ENCODE data around the gene ATP5PD.

ATP5PD gene

DNA sequence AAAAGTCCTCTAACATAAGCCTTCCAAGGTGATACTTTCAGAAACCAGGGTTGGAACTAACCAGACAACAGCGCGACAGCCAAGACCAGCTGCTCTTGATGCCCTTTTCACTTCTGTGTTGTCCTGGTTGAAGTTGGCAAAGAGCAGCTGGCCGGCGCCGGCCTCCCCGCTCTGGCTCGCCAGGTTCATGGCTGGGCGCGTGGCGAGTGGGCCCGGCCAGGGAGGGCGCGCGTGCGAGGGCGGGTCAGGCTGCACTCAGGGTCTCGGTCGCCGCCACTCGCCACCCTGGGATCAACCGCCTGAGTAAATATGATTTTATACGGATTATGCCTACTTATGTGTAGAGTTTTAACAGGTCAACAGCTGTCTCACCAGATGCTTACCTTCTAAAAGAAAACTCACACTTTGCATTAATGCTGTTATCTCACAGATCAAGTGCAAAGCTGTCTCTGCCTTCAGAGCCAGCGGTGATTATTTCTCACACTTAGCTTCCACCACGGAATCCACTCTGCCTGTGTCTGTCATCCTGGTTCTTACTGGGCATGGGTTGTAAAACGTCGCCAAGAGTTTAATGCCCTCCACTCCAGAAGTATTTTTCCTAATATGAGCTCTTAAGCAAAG is 13.8 kb upstream of the ATP5PD start:
- TF ChIP-seq ZFX (IDR thresholded peaks at IDR 0.05) = no peak
- TF ChIP-seq, protein P1, sequence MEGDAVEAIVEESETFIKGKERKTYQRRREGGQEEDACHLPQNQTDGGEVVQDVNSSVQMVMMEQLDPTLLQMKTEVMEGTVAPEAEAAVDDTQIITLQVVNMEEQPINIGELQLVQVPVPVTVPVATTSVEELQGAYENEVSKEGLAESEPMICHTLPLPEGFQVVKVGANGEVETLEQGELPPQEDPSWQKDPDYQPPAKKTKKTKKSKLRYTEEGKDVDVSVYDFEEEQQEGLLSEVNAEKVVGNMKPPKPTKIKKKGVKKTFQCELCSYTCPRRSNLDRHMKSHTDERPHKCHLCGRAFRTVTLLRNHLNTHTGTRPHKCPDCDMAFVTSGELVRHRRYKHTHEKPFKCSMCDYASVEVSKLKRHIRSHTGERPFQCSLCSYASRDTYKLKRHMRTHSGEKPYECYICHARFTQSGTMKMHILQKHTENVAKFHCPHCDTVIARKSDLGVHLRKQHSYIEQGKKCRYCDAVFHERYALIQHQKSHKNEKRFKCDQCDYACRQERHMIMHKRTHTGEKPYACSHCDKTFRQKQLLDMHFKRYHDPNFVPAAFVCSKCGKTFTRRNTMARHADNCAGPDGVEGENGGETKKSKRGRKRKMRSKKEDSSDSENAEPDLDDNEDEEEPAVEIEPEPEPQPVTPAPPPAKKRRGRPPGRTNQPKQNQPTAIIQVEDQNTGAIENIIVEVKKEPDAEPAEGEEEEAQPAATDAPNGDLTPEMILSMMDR (conservative IDR thresholded peaks at IDR 0.05) = no peak
- no peak overlapping the region for H3K27ac ChIP-seq

DNA sequence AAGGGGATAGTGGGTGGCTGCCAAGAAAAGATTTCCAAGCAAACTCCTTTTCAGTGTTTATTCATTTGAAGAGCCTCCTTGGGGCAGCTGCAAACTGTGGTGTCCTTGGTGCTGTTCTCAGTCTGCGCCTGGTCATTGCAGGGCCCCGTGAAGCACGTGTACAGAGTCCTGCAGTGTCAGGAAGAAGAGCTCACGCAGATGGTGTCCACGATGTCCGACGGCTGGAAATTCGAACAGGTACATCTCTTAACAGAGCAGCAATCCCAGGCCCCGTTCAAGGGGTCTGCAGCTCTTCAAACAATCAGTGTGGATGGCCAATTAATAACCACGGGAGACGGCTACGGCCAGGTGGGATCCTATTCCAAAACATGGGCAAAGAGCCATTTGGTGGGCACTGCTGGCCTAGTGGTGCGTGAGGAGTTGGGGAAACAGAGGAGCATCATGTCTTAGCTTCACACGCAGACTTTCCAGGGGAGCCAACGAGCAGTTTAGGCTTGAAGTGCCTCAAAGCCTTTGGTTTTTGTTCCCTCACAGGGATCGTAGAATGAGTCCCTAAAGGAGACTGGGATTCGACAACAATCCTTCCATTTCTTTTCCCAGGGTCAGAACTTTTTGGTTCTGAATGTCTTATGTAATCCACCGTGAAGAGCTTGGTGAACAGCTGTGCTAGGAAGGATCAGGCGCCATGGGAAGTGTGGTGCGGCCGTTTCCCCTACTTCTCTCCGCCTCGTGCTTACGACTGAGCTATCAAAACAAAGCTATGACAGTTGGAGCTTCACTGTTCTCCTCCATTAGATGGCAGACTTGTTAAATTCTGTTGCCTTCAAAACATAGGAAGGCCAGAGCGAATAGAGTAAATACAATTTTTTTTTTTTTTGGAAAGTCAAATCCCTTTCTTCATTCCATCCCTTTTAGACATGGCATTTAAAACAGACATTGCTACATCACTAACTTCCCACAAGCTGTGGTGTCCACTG is 12.9 kb upstream of the ATP5PD start:
- H3K27ac ChIP-seq = no peak overlapping the region
- TF ChIP-seq ZFX (IDR thresholded peaks at IDR 0.05) = no peak
- TF ChIP-seq, protein P1 (conservative IDR thresholded peaks at IDR 0.05) = no peak; the same call in 1 of the 2 replicates

DNA sequence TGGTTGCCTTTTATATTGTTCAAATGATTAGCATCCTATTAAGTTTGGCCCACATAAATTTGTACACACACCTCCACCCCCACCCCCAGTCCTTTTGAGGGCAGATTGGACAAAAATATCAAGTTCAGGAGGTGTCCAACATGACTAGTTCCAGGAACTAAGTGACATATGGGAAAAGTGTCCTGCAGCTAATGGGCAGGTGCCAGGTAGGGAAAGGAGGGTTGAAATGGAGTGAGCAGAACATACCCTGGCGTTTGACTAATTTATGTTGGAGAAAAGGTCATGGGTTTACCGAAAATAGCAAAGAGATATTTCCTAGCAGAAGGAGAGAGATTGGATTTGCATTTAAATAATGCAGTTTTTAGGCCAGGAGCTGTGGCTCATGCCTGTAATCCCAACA is 5.2 kb upstream of the ATP5PD start:
- H3K27ac ChIP-seq = no peak overlapping the region
- TF ChIP-seq ZFX (IDR thresholded peaks at IDR 0.05) = no peak
- TF ChIP-seq, protein P1 (conservative IDR thresholded peaks at IDR 0.05) = no peak

DNA sequence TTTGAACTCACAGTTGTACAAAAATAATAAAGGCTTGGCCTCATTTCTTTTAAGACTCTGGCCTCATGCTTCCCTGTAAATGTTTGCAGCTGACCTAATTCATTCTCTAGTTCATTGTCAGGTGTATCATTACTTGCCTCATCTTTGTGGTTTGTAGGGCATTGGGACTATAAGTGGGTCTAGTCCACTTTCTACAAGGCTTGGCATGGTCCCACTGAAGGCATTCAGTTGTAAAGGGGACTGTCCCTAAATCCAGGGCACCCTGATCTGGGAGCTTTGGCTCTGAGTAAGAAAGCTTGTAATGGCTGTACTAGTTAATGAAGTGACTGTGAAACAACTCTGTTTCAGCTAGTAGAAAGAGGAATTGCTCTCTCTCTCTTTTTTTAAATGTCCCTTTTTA is 2.9 kb upstream of the ATP5PD start:
- TF ChIP-seq, protein P1 (conservative IDR thresholded peaks at IDR 0.05) = no peak
- no peak for TF ChIP-seq ZFX (IDR thresholded peaks at IDR 0.05)
- H3K27ac ChIP-seq = no peak overlapping the region

DNA sequence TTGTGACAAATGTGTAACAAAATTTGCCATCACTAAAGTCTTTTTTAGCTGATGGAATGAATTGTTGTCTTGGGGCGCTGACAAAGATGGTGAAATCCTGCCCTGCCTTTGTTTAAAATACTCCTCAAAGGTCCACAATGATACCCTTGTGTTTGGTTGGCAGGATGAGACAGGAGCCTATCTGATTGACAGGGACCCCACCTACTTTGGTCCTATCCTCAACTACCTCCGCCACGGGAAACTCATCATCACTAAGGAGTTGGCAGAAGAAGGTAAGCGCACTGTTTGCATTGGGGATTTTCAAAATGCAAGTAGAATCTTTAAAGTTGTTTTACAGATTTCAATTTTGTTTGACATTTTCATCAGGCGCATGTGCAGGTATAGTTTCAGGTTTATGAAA is 2.3 kb upstream of the ATP5PD start:
- TF ChIP-seq ZFX (IDR thresholded peaks at IDR 0.05) = no peak
- TF ChIP-seq, protein P1 (conservative IDR thresholded peaks at IDR 0.05) = no peak
- no peak overlapping the region for H3K27ac ChIP-seq

DNA sequence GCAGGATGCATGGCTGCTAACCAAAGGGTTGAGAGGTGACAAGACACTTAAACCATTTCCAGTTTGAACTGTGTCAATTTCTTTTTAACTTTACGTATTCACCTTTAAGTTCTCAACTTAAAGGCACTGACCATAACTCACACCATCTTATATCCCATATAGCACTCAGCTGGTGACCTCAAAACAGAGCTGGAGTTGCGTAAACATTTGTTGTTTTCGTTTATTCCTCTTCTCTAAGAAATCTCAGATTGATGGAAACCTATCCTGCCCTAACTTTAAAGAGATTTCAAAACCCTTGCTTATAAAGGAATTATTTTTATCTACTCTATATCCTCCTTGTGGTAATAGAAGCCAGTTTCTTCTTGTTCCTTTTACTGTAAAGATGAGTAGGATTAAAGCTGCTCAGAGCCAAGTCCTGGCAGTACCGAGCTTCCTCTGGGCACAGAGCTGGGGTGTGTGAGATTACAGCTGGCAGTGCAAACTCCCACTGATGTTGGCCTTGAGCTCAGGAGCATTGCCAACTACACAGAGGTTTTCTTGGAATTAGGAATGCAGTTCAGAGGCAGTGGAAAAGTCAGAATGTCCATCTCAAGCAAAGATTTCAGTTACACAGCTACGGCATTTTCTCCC is 1.6 kb upstream of the ATP5PD start:
- no peak overlapping the region; the same call in 1 of the 2 replicates for H3K27ac ChIP-seq

More for the DNA sequence above, 1.6 kb upstream of the ATP5PD start:
- TF ChIP-seq ZFX (IDR thresholded peaks at IDR 0.05) = no peak
- TF ChIP-seq, protein P1 (conservative IDR thresholded peaks at IDR 0.05) = no peak

All from C4-2B (cell line).